ENCODE results near the gene PGLYRP1.

GRCh38 chr19:46063201-46063600 is 40.3 kb upstream of the PGLYRP1 start:
- TF ChIP-seq CTCF (IDR thresholded peaks at IDR 0.05; ENCODE audit: low read depth, low read length) = no peak
- TF ChIP-seq EZH2phosphoT487 (IDR thresholded peaks at IDR 0.05; ENCODE audit: low read depth) = no peak
